ENCODE results near the gene KCTD12.

Gene KCTD12

DNA sequence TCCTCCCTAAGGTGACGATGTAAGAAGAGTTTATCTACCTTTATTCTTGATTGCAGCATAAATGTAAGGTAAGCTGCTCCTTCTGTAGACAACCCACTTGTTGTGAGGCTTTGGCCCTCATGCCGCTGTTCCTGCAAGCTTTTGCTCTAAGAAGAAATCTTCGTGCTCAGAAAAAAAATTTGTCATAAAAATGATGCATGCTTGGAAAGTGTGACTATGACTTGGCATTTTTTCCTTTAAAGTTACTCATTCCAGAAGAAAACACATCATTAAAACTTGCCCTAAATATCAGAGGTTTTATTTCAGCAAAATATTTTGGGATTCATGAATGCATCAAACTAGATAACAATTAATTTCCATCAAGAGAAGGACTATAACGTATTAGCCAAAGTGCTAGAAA is 39.8 kb downstream of the KCTD12 start:
- no peak for DNase-seq (ENCODE audit: low read depth, low spot score)
- Histone ChIP-seq H3K36me3 (ENCODE audit: insufficient read depth, low read length) (no peaks in the 10 kb centered on the region), H3K9ac (ENCODE audit: insufficient read length) (no peak overlapping the region), H3K9me3 (ENCODE audit: low read depth, low read length) (no peaks in the 10 kb centered on the region), H3K27ac (0 out of 2 replicates have a peak overlapping the region, but pooled peaks have one; percentile 16), H3K4me3 (no peak overlapping the region)
- TF ChIP-seq EZH2 (IDR thresholded peaks at IDR 0.05): no peak
- no peak for TF ChIP-seq POLR2AphosphoS5 (IDR thresholded peaks at IDR 0.05; ENCODE audit: borderline replicate concordance, low read depth, low read length)
- no peak for TF ChIP-seq FOXP2 (optimal IDR thresholded peaks at IDR 0.05; ENCODE audit: control extremely low read depth, extremely low read length, insufficient read depth)

DNA sequence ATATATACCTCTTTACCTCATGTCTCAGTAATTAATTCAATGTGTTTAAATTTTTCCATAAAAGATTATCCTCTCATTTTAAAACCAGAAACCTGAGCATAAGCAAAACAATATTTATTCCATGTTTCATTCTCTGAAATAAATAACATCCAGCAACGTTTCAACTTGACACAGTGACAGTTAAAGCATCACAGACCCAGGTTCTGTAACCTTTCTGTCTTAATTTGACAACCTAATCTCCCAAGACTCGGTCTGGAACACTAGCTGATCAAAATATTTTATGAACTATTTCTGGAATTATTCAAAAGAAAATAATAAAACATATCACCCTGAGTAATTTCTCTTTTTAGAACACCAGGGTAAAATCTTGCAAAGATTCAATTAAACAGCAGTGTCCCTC is 40.3 kb downstream of the KCTD12 start:
- no peak overlapping the region for H3K27ac ChIP-seq
- no peak for DNase-seq (ENCODE audit: low read depth, low spot score)
- H3K4me3 ChIP-seq: no peak overlapping the region
- H3K9ac ChIP-seq (ENCODE audit: insufficient read length): no peak overlapping the region
- H3K36me3 ChIP-seq (ENCODE audit: insufficient read depth, low read length): no peaks in the 10 kb centered on the region
- H3K9me3 ChIP-seq (ENCODE audit: low read depth, low read length): no peaks in the 10 kb centered on the region
- TF ChIP-seq FOXP2 (optimal IDR thresholded peaks at IDR 0.05; ENCODE audit: control extremely low read depth, extremely low read length, insufficient read depth) (no peak), EZH2 (IDR thresholded peaks at IDR 0.05) (no peak), POLR2AphosphoS5 (IDR thresholded peaks at IDR 0.05; ENCODE audit: borderline replicate concordance, low read depth, low read length) (no peak)

DNA sequence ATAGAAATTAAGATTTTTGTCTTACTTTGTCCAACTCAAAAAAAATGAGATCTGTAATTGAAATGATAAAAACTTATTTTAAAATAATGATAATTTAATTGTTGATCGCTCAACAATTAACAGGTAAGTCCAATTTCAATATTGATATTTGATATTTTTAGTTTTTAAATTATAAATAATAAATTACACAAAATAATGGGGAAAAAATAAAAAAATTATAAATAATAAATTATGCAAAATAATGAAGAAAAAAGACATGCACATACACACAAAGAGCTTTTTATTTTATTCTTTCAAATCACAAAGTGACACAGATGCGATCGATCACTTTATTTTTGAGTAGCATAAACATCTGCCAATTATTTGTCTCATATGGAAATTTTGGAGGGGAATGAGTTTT is 40.8 kb downstream of the KCTD12 start:
- TF ChIP-seq FOXP2 (optimal IDR thresholded peaks at IDR 0.05; ENCODE audit: control extremely low read depth, extremely low read length, insufficient read depth) (no peak), EZH2 (IDR thresholded peaks at IDR 0.05) (no peak), POLR2AphosphoS5 (IDR thresholded peaks at IDR 0.05; ENCODE audit: borderline replicate concordance, low read depth, low read length) (no peak)

DNA sequence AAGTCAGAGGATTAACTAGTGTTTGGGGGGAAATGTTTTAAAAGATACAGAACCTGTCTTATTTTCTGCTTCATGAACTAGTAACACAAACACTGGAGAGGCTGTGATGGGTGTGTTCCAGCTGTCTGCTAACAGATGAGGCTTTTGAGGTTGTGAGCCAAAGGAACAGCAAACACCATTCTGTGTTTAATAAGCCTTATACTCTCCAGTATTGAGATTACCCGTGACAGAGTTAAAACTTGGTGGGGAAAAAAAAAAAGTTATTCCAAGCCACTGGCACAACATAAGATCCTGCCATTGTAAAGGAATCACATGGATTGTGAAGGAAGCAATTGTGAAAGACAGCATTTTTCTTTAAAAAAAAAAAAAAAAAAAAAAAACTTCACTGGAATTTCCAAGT is 48.4 kb downstream of the KCTD12 start:
- H3K9me3 ChIP-seq (ENCODE audit: low read depth, low read length): no peaks in the 10 kb centered on the region
- no peak for DNase-seq (ENCODE audit: low read depth, low spot score)
- no peak overlapping the region for H3K4me3 ChIP-seq
- no peak overlapping the region for H3K9ac ChIP-seq (ENCODE audit: insufficient read length)
- no peak overlapping the region for H3K27ac ChIP-seq
- H3K36me3 ChIP-seq (ENCODE audit: insufficient read depth, low read length): no peaks in the 10 kb centered on the region
- TF ChIP-seq POLR2AphosphoS5 (IDR thresholded peaks at IDR 0.05; ENCODE audit: borderline replicate concordance, low read depth, low read length) (no peak), EZH2 (IDR thresholded peaks at IDR 0.05) (no peak), FOXP2 (optimal IDR thresholded peaks at IDR 0.05; ENCODE audit: control extremely low read depth, extremely low read length, insufficient read depth) (no peak)

More for the DNA sequence above, 40.8 kb downstream of the KCTD12 start:
- no peak overlapping the region for H3K9ac ChIP-seq (ENCODE audit: insufficient read length)
- H3K4me3 ChIP-seq: no peak overlapping the region
- no peaks in the 10 kb centered on the region for H3K36me3 ChIP-seq (ENCODE audit: insufficient read depth, low read length)
- no peak overlapping the region for H3K27ac ChIP-seq
- H3K9me3 ChIP-seq (ENCODE audit: low read depth, low read length): no peaks in the 10 kb centered on the region
- DNase-seq (ENCODE audit: low read depth, low spot score): no peak

DNA sequence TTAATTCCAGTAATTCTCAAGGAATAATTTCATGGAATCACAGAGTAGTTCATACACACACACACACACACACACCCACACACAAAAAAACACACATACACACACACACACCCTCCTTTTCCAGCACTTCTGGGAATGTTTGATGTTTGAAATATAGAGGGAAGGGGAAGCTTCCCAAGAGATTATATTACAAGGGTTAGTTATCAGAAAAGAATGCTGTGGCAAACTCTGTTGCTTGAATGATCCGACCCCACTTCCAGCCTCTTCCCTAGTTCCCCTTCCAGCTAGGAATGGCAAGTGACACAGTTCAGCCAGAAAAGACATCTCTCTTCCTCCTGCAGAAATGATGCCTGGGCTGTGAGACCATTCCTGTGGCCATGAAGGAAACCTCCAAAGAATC is 49.9 kb downstream of the KCTD12 start:
- Histone ChIP-seq H3K36me3 (ENCODE audit: insufficient read depth, low read length) (no peaks in the 10 kb centered on the region), H3K27ac (no peak overlapping the region), H3K4me3 (no peak overlapping the region), H3K9ac (ENCODE audit: insufficient read length) (no peak overlapping the region), H3K9me3 (ENCODE audit: low read depth, low read length) (no peaks in the 10 kb centered on the region)
- DNase-seq (ENCODE audit: low read depth, low spot score): no peak
- TF ChIP-seq EZH2 (IDR thresholded peaks at IDR 0.05): no peak

DNA sequence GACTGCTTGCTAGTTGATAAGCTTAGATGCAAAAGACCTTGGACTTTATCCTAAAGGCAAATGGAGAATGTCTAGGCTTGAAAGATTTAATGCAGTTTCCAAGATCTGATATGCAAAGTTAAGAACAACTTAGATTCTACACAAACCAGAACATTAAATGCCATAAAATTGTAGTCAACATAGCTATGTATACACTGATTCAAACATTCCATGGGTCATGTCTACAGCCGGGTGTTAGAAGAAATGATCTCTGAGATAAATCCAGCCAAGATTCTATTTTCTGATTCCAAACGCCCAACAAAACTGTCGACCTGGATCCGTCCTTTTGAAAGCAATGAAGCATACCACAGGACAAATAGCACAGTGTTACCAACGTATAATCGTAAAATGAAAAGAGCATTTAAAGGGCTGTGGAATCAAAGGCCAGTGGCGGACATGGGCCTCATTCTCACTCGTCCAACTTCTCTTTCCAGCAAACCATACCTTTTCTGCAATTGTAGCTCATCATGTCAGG is 52.7 kb downstream of the KCTD12 start:
- no peak for TF ChIP-seq EZH2 (IDR thresholded peaks at IDR 0.05)
- TF ChIP-seq POLR2AphosphoS5 (IDR thresholded peaks at IDR 0.05; ENCODE audit: borderline replicate concordance, low read depth, low read length): no peak
- no peak for TF ChIP-seq FOXP2 (optimal IDR thresholded peaks at IDR 0.05; ENCODE audit: control extremely low read depth, extremely low read length, insufficient read depth)
- no peaks in the 10 kb centered on the region for H3K36me3 ChIP-seq (ENCODE audit: insufficient read depth, low read length)
- no peak for DNase-seq (ENCODE audit: low read depth, low spot score)

DNA sequence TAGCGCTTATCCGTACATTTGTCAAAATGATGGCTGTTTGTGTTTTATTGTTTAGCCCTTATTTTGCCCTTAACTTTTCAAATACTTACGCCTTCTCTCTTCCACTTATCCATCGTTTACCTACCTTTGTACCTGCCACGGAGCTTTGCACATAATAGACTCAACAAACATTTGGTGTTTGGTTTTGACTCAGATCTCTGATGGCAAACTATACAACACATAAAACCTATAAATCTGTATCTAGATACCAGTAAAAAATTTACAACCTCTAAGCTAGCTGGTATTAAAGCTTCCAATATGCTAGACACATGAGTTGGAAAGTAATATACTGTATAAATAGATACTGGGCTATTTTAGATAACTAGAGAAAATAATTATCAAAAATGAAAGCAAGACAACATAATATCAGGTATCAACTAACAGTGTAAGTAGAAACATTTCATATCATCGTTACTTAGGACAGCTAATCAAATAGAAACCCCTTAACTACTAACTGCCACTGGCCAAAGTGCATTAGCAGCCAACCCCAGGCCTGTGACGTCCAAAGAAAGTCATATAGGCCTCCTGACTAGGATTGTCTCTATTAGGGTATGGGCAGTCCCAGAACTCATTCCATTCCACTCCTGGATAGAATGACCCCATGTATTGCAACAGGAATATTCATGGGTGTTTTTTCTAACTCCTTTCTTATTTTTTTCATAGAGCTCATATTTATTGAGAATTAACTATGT is 53.8 kb downstream of the KCTD12 start:
- Histone ChIP-seq H3K36me3 (ENCODE audit: insufficient read depth, low read length) (no peaks in the 10 kb centered on the region), H3K27ac (no peak overlapping the region), H3K9ac (ENCODE audit: insufficient read length) (no peak overlapping the region)

More for the DNA sequence above, 52.7 kb downstream of the KCTD12 start:
- no peak overlapping the region for H3K4me3 ChIP-seq
- no peak overlapping the region for H3K27ac ChIP-seq
- no peak overlapping the region for H3K9ac ChIP-seq (ENCODE audit: insufficient read length)
- H3K9me3 ChIP-seq (ENCODE audit: low read depth, low read length): no peaks in the 10 kb centered on the region

DNA sequence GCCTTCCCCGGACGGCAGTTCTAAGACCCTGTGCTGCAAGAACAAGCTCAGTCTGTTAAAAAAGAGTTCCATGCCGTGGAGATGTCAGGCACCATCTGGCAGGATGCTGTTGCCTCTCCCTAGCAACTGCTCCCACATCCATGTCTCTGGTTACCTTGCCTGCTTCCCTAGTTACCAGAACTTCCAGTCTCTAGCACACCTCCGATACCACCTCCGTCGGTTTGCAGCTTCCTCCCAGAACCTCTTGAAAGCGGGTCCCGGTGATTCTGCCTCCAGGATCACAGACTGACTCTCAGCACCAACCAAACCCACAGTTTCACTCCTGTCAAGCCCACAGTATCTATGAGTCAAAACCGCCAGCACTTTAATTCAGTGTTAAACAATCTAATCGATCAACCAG is 55.4 kb downstream of the KCTD12 start:
- H3K9ac ChIP-seq (ENCODE audit: insufficient read length): no peak overlapping the region
- H3K27ac ChIP-seq: no peak overlapping the region
- no peak for DNase-seq (ENCODE audit: low read depth, low spot score)
- H3K9me3 ChIP-seq (ENCODE audit: low read depth, low read length): no peaks in the 10 kb centered on the region
- H3K4me3 ChIP-seq: no peak overlapping the region
- no peaks in the 10 kb centered on the region for H3K36me3 ChIP-seq (ENCODE audit: insufficient read depth, low read length)
- TF ChIP-seq EZH2 (IDR thresholded peaks at IDR 0.05) (no peak), FOXP2 (optimal IDR thresholded peaks at IDR 0.05; ENCODE audit: control extremely low read depth, extremely low read length, insufficient read depth) (no peak), POLR2AphosphoS5 (IDR thresholded peaks at IDR 0.05; ENCODE audit: borderline replicate concordance, low read depth, low read length) (no peak)

More for the DNA sequence above, 53.8 kb downstream of the KCTD12 start:
- Histone ChIP-seq H3K9me3 (ENCODE audit: low read depth, low read length) (no peaks in the 10 kb centered on the region), H3K4me3 (no peak overlapping the region)
- DNase-seq (ENCODE audit: low read depth, low spot score): no peak
- TF ChIP-seq POLR2AphosphoS5 (IDR thresholded peaks at IDR 0.05; ENCODE audit: borderline replicate concordance, low read depth, low read length) (no peak), EZH2 (IDR thresholded peaks at IDR 0.05) (no peak)
